MM.1S (cell line): Measurements from ENCODE around the gene KRTAP27-1.

Source experiments
- DNase-seq: peaks from one replicate; pipeline ENCODE4 v3.0.0-alpha.2; 2015
- H2AFZ ChIP-seq: fragments of 300-600 bp; sonication (generic); 2 replicates; pipeline ENCODE4 v1.6.0; 2016; ENCODE audit warnings: antibody characterized with exemption, low read length
- H3F3A ChIP-seq: fragments of 300-600 bp; sonication (generic); 2 replicates; pipeline ENCODE4 v1.6.1; 2016; ENCODE audit warnings: mild to moderate bottlenecking, antibody characterized with exemption, low read length, moderate library complexity, mixed read lengths; ENCODE audit not compliant: insufficient read depth
- H3K27ac ChIP-seq: fragments of 300-600 bp; sonication (generic); 2 replicates; pipeline ENCODE4 v1.5.1; 2016; ENCODE audit warnings: mild to moderate bottlenecking, low read length
- H3K27me3 ChIP-seq: fragments of 300-600 bp; sonication (generic); replicated peaks from 2 replicates; pipeline ENCODE4 v1.6.0; 2016; ENCODE audit warnings: low read length; ENCODE audit not compliant: insufficient read depth
- H3K36me3 ChIP-seq: fragments of 300-600 bp; sonication (generic); replicated peaks from 2 replicates; pipeline ENCODE4 v1.6.1; 2016; ENCODE audit warnings: mild to moderate bottlenecking, low read length, mixed read lengths; ENCODE audit not compliant: insufficient read depth
- H3K4me1 ChIP-seq: fragments of 300-600 bp; sonication (generic); 2 replicates; pipeline ENCODE4 v1.6.1; 2016; ENCODE audit warnings: low read length, mixed read lengths
- H3K4me2 ChIP-seq: fragments of 300-600 bp; sonication (generic); 2 replicates; pipeline ENCODE4 v1.6.0; 2016; ENCODE audit warnings: low read depth, low read length
- H3K4me3 ChIP-seq: fragments of 300-600 bp; sonication (generic); 2 replicates; pipeline ENCODE4 v1.5.1; 2016; ENCODE audit warnings: low read length, mixed read lengths
- H3K79me2 ChIP-seq: fragments of 300-600 bp; sonication (generic); 2 replicates; pipeline ENCODE4 v1.6.1; 2016; ENCODE audit warnings: mixed run types, low read length, mixed read lengths
- H3K9ac ChIP-seq: fragments of 300-600 bp; sonication (generic); 2 replicates; pipeline ENCODE4 v1.6.1; 2016; ENCODE audit warnings: low read length, mixed read lengths
- H3K9me2 ChIP-seq: fragments of 300-600 bp; sonication (generic); replicated peaks from 2 replicates; pipeline ENCODE4 v1.6.1; 2016; ENCODE audit warnings: mild to moderate bottlenecking, low read length, mixed read lengths; ENCODE audit not compliant: insufficient read depth
- H3K9me3 ChIP-seq: fragments of 300-600 bp; sonication (generic); replicated peaks from 2 replicates; pipeline ENCODE4 v1.6.1; 2016; ENCODE audit warnings: mild to moderate bottlenecking, low read length, mixed read lengths; ENCODE audit not compliant: insufficient read depth
- H4K20me1 ChIP-seq: fragments of 300-600 bp; sonication (generic); 2 replicates; pipeline ENCODE4 v1.6.1; 2016; ENCODE audit warnings: mild to moderate bottlenecking, low read length, moderate library complexity, mixed read lengths; ENCODE audit not compliant: insufficient read depth
- CTCF ChIP-seq: fragments of 300-600 bp; sonication (generic); IDR thresholded peaks from 2 replicates; pipeline ENCODE4 v1.5.1; 2016; ENCODE audit warnings: antibody characterized with exemption, low read length, mixed read lengths
- EZH2 ChIP-seq: fragments of 300-600 bp; sonication (generic); optimal IDR thresholded peaks from 2 replicates; pipeline ENCODE3; 2017; ENCODE audit warnings: low read depth, mild to moderate bottlenecking, antibody characterized with exemption, low read length, mixed read lengths
- EZH2phosphoT487 ChIP-seq: fragments of 300-600 bp; sonication (generic); IDR thresholded peaks from 2 replicates; pipeline ENCODE4 v1.6.1; 2018; ENCODE audit warnings: antibody characterized with exemption, low read length

KRTAP27-1 gene

GRCh38 chr21:30336596-30336995, 898 bp downstream of the KRTAP27-1 start:
- no peak overlapping the region for H3K27ac ChIP-seq
- no peaks in the 10 kb centered on the region for H3K79me2 ChIP-seq
- TF ChIP-seq CTCF (no peak), EZH2phosphoT487 (no peak), EZH2 (no peak)
- no peaks in the 10 kb centered on the region for H3K4me1 ChIP-seq
- no peaks in the 10 kb centered on the region for H3K9me3 ChIP-seq
- H3K4me2 ChIP-seq: no peak overlapping the region
- H3K27me3 ChIP-seq: no peaks in the 10 kb centered on the region
- H3K4me3 ChIP-seq: no peak overlapping the region
- H2AFZ ChIP-seq: no peak overlapping the region
- no peaks in the 10 kb centered on the region for H4K20me1 ChIP-seq
- H3K9me2 ChIP-seq: no peaks in the 10 kb centered on the region
- H3K36me3 ChIP-seq: no peaks in the 10 kb centered on the region
- H3K9ac ChIP-seq: no peak overlapping the region
- no peaks in the 10 kb centered on the region for H3F3A ChIP-seq
- no peak for DNase-seq

GRCh38 chr21:30333736-30334135, 3.8 kb downstream of the KRTAP27-1 start:
- H3K4me2 ChIP-seq: no peak overlapping the region
- H3K4me3 ChIP-seq: no peak overlapping the region
- no peaks in the 10 kb centered on the region for H3K9me2 ChIP-seq
- no peaks in the 10 kb centered on the region for H3K36me3 ChIP-seq
- no peaks in the 10 kb centered on the region for H3K27me3 ChIP-seq
- TF ChIP-seq CTCF (no peak), EZH2phosphoT487 (no peak), EZH2 (no peak)
- no peaks in the 10 kb centered on the region for H3K4me1 ChIP-seq
- H4K20me1 ChIP-seq: no peaks in the 10 kb centered on the region
- no peak overlapping the region for H3K27ac ChIP-seq
- no peaks in the 10 kb centered on the region for H3K79me2 ChIP-seq
- no peak overlapping the region for H3K9ac ChIP-seq
- no peak for DNase-seq
- H3K9me3 ChIP-seq: no peaks in the 10 kb centered on the region
- H2AFZ ChIP-seq: no peak overlapping the region
- H3F3A ChIP-seq: no peaks in the 10 kb centered on the region

- Histone ChIP-seq H3K9ac (no peak overlapping the region), H3K4me2 (no peak overlapping the region), H2AFZ (no peak overlapping the region), H3K36me3 (no peaks in the 10 kb centered on the region), H3F3A (no peaks in the 10 kb centered on the region), H3K27ac (no peak overlapping the region), H3K27me3 (no peaks in the 10 kb centered on the region), H3K4me3 (no peak overlapping the region), H3K9me3 (no peaks in the 10 kb centered on the region), H3K79me2 (no peaks in the 10 kb centered on the region), H3K4me1 (no peaks in the 10 kb centered on the region), H3K9me2 (no peaks in the 10 kb centered on the region), H4K20me1 (no peaks in the 10 kb centered on the region)
- DNase-seq: no peak
- TF ChIP-seq EZH2phosphoT487 (no peak), EZH2 (no peak), CTCF (no peak)
Observed at GRCh38 chr21:30332681-30333080, 4.8 kb downstream of the KRTAP27-1 start.
